HepG2 (cell line): ENCODE data around the gene LITAFD. TPM values are rescaled to one million over a fixed set of nuclear protein-coding genes. Genes with fewer than 3 reads are reported as not detected.
A peak's percentile ranks its signal among the peaks of the same experiment; 100 is the strongest.

ENCODE experiments used
- ATAC-seq: fragments of 200-7000 bp; cut with Tn5 transposase; 3 replicates; pipeline ENCODE4 v1.9.1; 2020; ENCODE audit warnings: mild to moderate bottlenecking, moderate library complexity
- BruUV-seq: library from RNA; stranded (reverse); fragments of 400-500 nt; replicated peaks from 2 replicates; lab custom pipeline; 2021; lab: Mats Ljungman, UMichigan
- CTCF ChIA-PET: fragments of 300-600 bp; formaldehyde crosslinking; extraction: SDS; loops from one replicate; lab custom pipeline; 2021; ENCODE audit warnings: low total read pairs, inconsistent platforms, low intra/inter-chr PET ratio; lab: Yijun Ruan, JAX
- POLR2A ChIA-PET: fragments of 350-600 bp; sonication (Branson Sonifier 250); formaldehyde crosslinking; loops from one replicate; lab custom pipeline; 2020; ENCODE audit warnings: antibody characterized with exemption, inconsistent platforms; lab: Yijun Ruan, JAX
- DNase-seq: peaks from one replicate; pipeline ENCODE4 v3.0.0-alpha.2; 2015; ENCODE audit warnings: low spot score
- FAIRE-seq: peaks from 3 replicates; lab custom pipeline; 2011; peaks lifted over from hg19 to GRCh38; lab: Jason Lieb, UNC
- H2AFZ ChIP-seq: one replicate; pipeline ENCODE4 v1.6.1; 2011; ENCODE audit warnings: low read length, inconsistent platforms
- H3K27ac ChIP-seq: fragments of 300-600 bp; 3 replicates; pipeline ENCODE4 v1.8.0; 2011; ENCODE audit warnings: mixed run types, mild to moderate bottlenecking, mixed read lengths, low read length, inconsistent platforms; ENCODE audit not compliant: insufficient read depth; ENCODE audit errors: extremely low read length
- H3K27me3 ChIP-seq, 2 experiments: fragments of 200-600 bp in 1 of 2; 2 replicates in 1 of 2; 3 replicates in 1 of 2; pipeline versions ENCODE4 v1.6.0 to v1.8.0; 2011; ENCODE audit warnings: low read length in 2 of 2, mild to moderate bottlenecking in 2 of 2, moderate library complexity in 2 of 2, inconsistent platforms in 1 of 2; ENCODE audit not compliant: insufficient read depth in 2 of 2, control insufficient read depth in 1 of 2
- H3K36me3 ChIP-seq, 2 experiments: fragments of 200-600 bp in 1 of 2; replicated peaks in 1 of 2; 2 replicates in 1 of 2; 3 replicates in 1 of 2; pipeline versions ENCODE4 v1.5.1 to v1.8.0; 2011; ENCODE audit warnings: low read length in 2 of 2, inconsistent platforms in 1 of 2; ENCODE audit not compliant: insufficient read depth in 2 of 2, control insufficient read depth in 1 of 2
- H3K4me1 ChIP-seq: 2 replicates; pipeline ENCODE4 v1.5.1; 2012; ENCODE audit warnings: low read length, inconsistent platforms; ENCODE audit not compliant: insufficient read depth
- H3K4me2 ChIP-seq: 2 replicates; pipeline ENCODE4 v1.6.0; 2011; ENCODE audit warnings: low read depth, low read length, inconsistent platforms
- H3K4me3 ChIP-seq, 3 experiments: fragments of 200-600 bp in 1 of 3; sonication (generic), shearing (Covaris generic) in 1 of 3; replicated peaks in 1 of 3; 2 replicates each; pipeline ENCODE4 v1.5.1; 2011 to 2016; ENCODE audit warnings: low read length in 3 of 3, inconsistent platforms in 2 of 3, low read depth in 2 of 3, mild to moderate bottlenecking in 2 of 3, control low read depth in 1 of 3, mixed read lengths in 1 of 3; ENCODE audit not compliant: insufficient read depth in 1 of 3
- H3K79me2 ChIP-seq: one replicate; pipeline ENCODE4 v1.6.1; 2011; ENCODE audit warnings: low read length, inconsistent platforms; ENCODE audit not compliant: insufficient read depth
- H3K9ac ChIP-seq: 2 replicates; pipeline ENCODE4 v1.6.0; 2011; ENCODE audit warnings: mild to moderate bottlenecking, low read depth, low read length, inconsistent platforms; ENCODE audit not compliant: insufficient read depth
- H3K9me3 ChIP-seq: 2 replicates; pipeline ENCODE4 v1.5.1; 2012; ENCODE audit warnings: mild to moderate bottlenecking, low read length
- H4K20me1 ChIP-seq: 2 replicates; pipeline ENCODE4 v1.6.0; 2011; ENCODE audit warnings: inconsistent platforms, mild to moderate bottlenecking, low read length, moderate library complexity; ENCODE audit not compliant: insufficient read depth
- BORCS8-MEF2B ChIP-seq: sonication (generic); formaldehyde crosslinking; IDR thresholded peaks from 2 replicates; pipeline ENCODE4 v1.8.0; 2022; ENCODE audit warnings: mild to moderate bottlenecking, missing genetic modification reagents
- EED ChIP-seq: sonication (generic); formaldehyde crosslinking; IDR thresholded peaks from 2 replicates; pipeline ENCODE4 v1.5.0; 2020; ENCODE audit warnings: mild to moderate bottlenecking, missing genetic modification reagents
- GATA4 ChIP-seq: sonication (generic); IDR thresholded peaks from 2 replicates; pipeline ENCODE4 v1.6.1; 2016; ENCODE audit warnings: antibody characterized with exemption, low read depth, borderline replicate concordance
- GLI4 ChIP-seq: sonication (generic); formaldehyde crosslinking; IDR thresholded peaks from 2 replicates; pipeline ENCODE4 v1.5.1; 2020; ENCODE audit warnings: missing genetic modification reagents, mild to moderate bottlenecking, moderate library complexity, borderline replicate concordance
- HBP1 ChIP-seq: IDR thresholded peaks from 2 replicates; pipeline ENCODE4 v1.6.1; 2016; ENCODE audit warnings: low read depth, control low read depth
- NONO ChIP-seq, 2 experiments: fragments of 450-650 bp in 1 of 2; sonication (generic) in 1 of 2; formaldehyde crosslinking in 1 of 2; IDR thresholded peaks in 1 of 2; conservative IDR thresholded peaks in 1 of 2; 2 replicates each; pipeline versions ENCODE4 v1.6.1 to v1.8.0; 2017 to 2022; ENCODE audit warnings: mild to moderate bottlenecking in 1 of 2, missing genetic modification reagents in 1 of 2, moderate library complexity in 1 of 2
- PTBP1 ChIP-seq: fragments of 200-400 bp; formaldehyde crosslinking; IDR thresholded peaks from 2 replicates; pipeline ENCODE4 v1.6.1; 2018; ENCODE audit warnings: low read length, low read depth; ENCODE audit not compliant: poor library complexity, severe bottlenecking
- TMF1 ChIP-seq: sonication (generic); formaldehyde crosslinking; IDR thresholded peaks from 2 replicates; pipeline ENCODE4 v1.8.1; 2022; ENCODE audit warnings: low read depth, missing genetic modification reagents
- U2AF1 ChIP-seq: fragments of 200-400 bp; formaldehyde crosslinking; optimal IDR thresholded peaks from 2 replicates; pipeline ENCODE3; 2017; ENCODE audit warnings: mild to moderate bottlenecking, low read depth, low read length
- ZBTB8A ChIP-seq: sonication (generic); formaldehyde crosslinking; IDR thresholded peaks from 2 replicates; pipeline ENCODE4 v1.4.0; 2020; ENCODE audit warnings: mild to moderate bottlenecking, low read depth, missing genetic modification reagents, borderline replicate concordance
- ZFP41 ChIP-seq: sonication (generic); formaldehyde crosslinking; IDR thresholded peaks from 2 replicates; pipeline ENCODE4 v1.4.0; 2020; ENCODE audit warnings: mild to moderate bottlenecking, missing genetic modification reagents, borderline replicate concordance
- ZFP62 ChIP-seq: sonication (generic); formaldehyde crosslinking; IDR thresholded peaks from 2 replicates; pipeline ENCODE4 v1.4.0; 2020; ENCODE audit warnings: missing genetic modification reagents
- ZFY ChIP-seq: sonication (generic); formaldehyde crosslinking; IDR thresholded peaks from 2 replicates; pipeline ENCODE4 v1.4.0; 2020; ENCODE audit warnings: missing genetic modification reagents
- ZKSCAN5 ChIP-seq: sonication (generic); formaldehyde crosslinking; IDR thresholded peaks from 2 replicates; pipeline ENCODE4 v1.5.1; 2020; ENCODE audit warnings: mild to moderate bottlenecking, missing genetic modification reagents
- ZNF326 ChIP-seq: sonication (generic); formaldehyde crosslinking; IDR thresholded peaks from 2 replicates; pipeline ENCODE4 v1.4.0; 2020; ENCODE audit warnings: missing genetic modification reagents, borderline replicate concordance
- ZNF549 ChIP-seq: sonication (generic); formaldehyde crosslinking; IDR thresholded peaks from 2 replicates; pipeline ENCODE4 v1.5.0; 2020; ENCODE audit warnings: missing genetic modification reagents
- ZNF557 ChIP-seq: sonication (generic); formaldehyde crosslinking; IDR thresholded peaks from 2 replicates; pipeline ENCODE4 v1.4.0; 2020; ENCODE audit warnings: missing genetic modification reagents
- ZNF616 ChIP-seq: sonication (generic); formaldehyde crosslinking; IDR thresholded peaks from 2 replicates; pipeline ENCODE4 v1.5.0; 2020; ENCODE audit warnings: low read depth, mild to moderate bottlenecking, missing genetic modification reagents
- ZNF670 ChIP-seq: sonication (generic); formaldehyde crosslinking; IDR thresholded peaks from 2 replicates; pipeline ENCODE4 v1.8.0; 2022; ENCODE audit warnings: mild to moderate bottlenecking, missing genetic modification reagents, borderline replicate concordance
- ZNF724P ChIP-seq: sonication (generic); formaldehyde crosslinking; IDR thresholded peaks from 2 replicates; pipeline ENCODE4 v1.8.0; 2022; ENCODE audit warnings: missing genetic modification reagents, borderline replicate concordance
- ZNF740 ChIP-seq: sonication (generic); formaldehyde crosslinking; IDR thresholded peaks from 2 replicates; pipeline ENCODE4 v1.4.0; 2020; ENCODE audit warnings: missing genetic modification reagents
- ZNF883 ChIP-seq: sonication (generic); formaldehyde crosslinking; IDR thresholded peaks from 2 replicates; pipeline ENCODE4 v1.5.1; 2020; ENCODE audit warnings: mild to moderate bottlenecking, missing genetic modification reagents; ENCODE audit errors: not compliant biosample characterization
- WGBS: methylation state at CpG from one replicate; pipeline ENCODE4 v1.1.6; 2017; ENCODE audit warnings: low lambda C conversion rate; 5-methylcytosine and 5-hydroxymethylcytosine counted together
- in situ Hi-C: cut with HindIII; loops from 2 replicates; pipeline ENCODE4 v1.10.0; 2017; ENCODE audit warnings: low pct_unique_long_range_greater_than_20kb; ENCODE audit not compliant: extremely low pct_ligation_motif_present
- intact Hi-C: fragments of 100-400 bp; cut with micrococcal nuclease; formaldehyde crosslinking; loops from one replicate; pipeline ENCODE4 v1.10.0; 2022; ENCODE audit not compliant: unreplicated experiment
- polyA plus RNA-seq, 8 experiments: library from polyadenylated mRNA; depleted of rRNA in 3 of 8; stranded (reverse) in 7 of 8; unstranded in 1 of 8; fragments of >200 nt; fragmentation: Illumina TruSeq in 4 of 8; extraction: Trizol in 4 of 8; gene quantifications; 2 replicates each; pipeline versions ENCODE4 v1.2.1 to v1.2.3, GENCODE V29; 2011 to 2016; ENCODE audit warnings: low read depth in 4 of 8, missing spikeins in 1 of 8, mixed read lengths in 1 of 8; ENCODE audit not compliant: insufficient read depth in 1 of 8
- total RNA-seq, 5 experiments: library from RNA; depleted of rRNA; stranded (reverse); fragments of >200 nt; fragmentation: Illumina TruSeq; extraction: Trizol; gene quantifications; 2 replicates each; pipeline ENCODE4 v1.2.3, GENCODE V29; 2016; ENCODE audit warnings: low read depth in 1 of 5

LITAFD gene
- total and polyA plus RNA-seq, 2 of the 13 experiments (the other 11 are each of a cell fraction or from before 2014, with no cell fraction given): not detected

- H4K20me1 ChIP-seq: peaks cover 36% of the 10 kb centered on the region; the same call in 1 of the 2 replicates
- H3K4me2 ChIP-seq: no peak overlapping the region
- DNase-seq (no peak), ATAC-seq (no peak), FAIRE-seq (no peak)
- H3K9ac ChIP-seq: no peak overlapping the region
- WGBS: 97% methylated on average over 31 of the region's 31 CpGs
- intact Hi-C loops: no loop called here
- CTCF ChIA-PET: interaction anchor here (0.9 kb wide), 1 partner anchor 67 kb away, joined by 3 read pairs; no protein-coding TSS in a partner anchor
- H3K4me1 ChIP-seq: peaks cover 54% of the 10 kb centered on the region
- no peak overlapping the region for H3K4me3 ChIP-seq
- no peaks in the 10 kb centered on the region for H3K27me3 ChIP-seq
- H3K79me2 ChIP-seq: peaks cover 57% of the 10 kb centered on the region
- BruUV-seq: no TSS peak
- H3K36me3 ChIP-seq: peaks cover 37 to 46% of the 10 kb centered on the region in 2 experiments
- no peak overlapping the region for H2AFZ ChIP-seq
- in situ Hi-C loops: no loop called here
- H3K27ac ChIP-seq: peak overlapping the region; percentile 68
- H3K9me3 ChIP-seq: no peaks in the 10 kb centered on the region
- POLR2A ChIA-PET: interaction anchor here (0.5 to 3.5 kb wide), 11 partner anchors 7 to 1503 kb away, joined by 3 to 46 read pairs (median 4); partner anchors contain the start of genes CARHSP1, PMM2 and TMEM186
- TF ChIP-seq GLI4 (CRISPR knock-in tag): no peak
- no peak for TF ChIP-seq ZNF549 (CRISPR knock-in tag)
- TF ChIP-seq ZNF557 (CRISPR knock-in tag): no peak
- no peak for TF ChIP-seq EED
- TF ChIP-seq ZNF724P (CRISPR knock-in tag): no peak
- no peak for TF ChIP-seq ZFP41 (CRISPR knock-in tag)
- TF ChIP-seq ZFY (CRISPR knock-in tag): no peak
- TF ChIP-seq ZKSCAN5: 0 out of 2 replicates have a peak, but pooled peaks have one; percentile 33
- TF ChIP-seq ZNF670: no peak
- no peak for TF ChIP-seq TMF1 (CRISPR knock-in tag)
- no peak for TF ChIP-seq GATA4
- TF ChIP-seq ZNF616 (CRISPR knock-in tag): no peak
- TF ChIP-seq HBP1 (CRISPR knock-in tag): no peak
- no peak for TF ChIP-seq ZNF740 (CRISPR knock-in tag)
- TF ChIP-seq ZNF326 (CRISPR knock-in tag): no peak
- TF ChIP-seq NONO (IDR thresholded peaks at IDR 0.05): no peak
- peak; percentile 34; the same call in 1 of the 2 replicates for TF ChIP-seq NONO (CRISPR knock-in tag; conservative IDR thresholded peaks at IDR 0.05)
- TF ChIP-seq U2AF1: no peak
- TF ChIP-seq PTBP1: peak; percentile 84
- no peak for TF ChIP-seq ZBTB8A
- TF ChIP-seq ZNF883 (CRISPR knock-in tag): no peak
- no peak for TF ChIP-seq BORCS8-MEF2B (CRISPR knock-in tag)
- peak; percentile 22; the same call in 1 of the 2 replicates for TF ChIP-seq ZFP62 (CRISPR knock-in tag)
Observed at GRCh38 chr16:8858994-8859912, 22.9 kb upstream of the LITAFD start.
